IMR-90 (cell line): ENCODE results near the gene MRPL41. TPM values are rescaled to one million over a fixed set of nuclear protein-coding genes. Genes with fewer than 3 reads are reported as not detected.

Experiments used
- ATAC-seq: fragments of 200-7000 bp; cut with Tn5 transposase; 2 replicates; pipeline ENCODE4 v1.9.1; 2020; ENCODE audit warnings: low read depth, mild to moderate bottlenecking, moderate library complexity
- BruUV-seq: library from RNA; stranded (reverse); fragments of 400-500 nt; replicated peaks from 2 replicates; lab custom pipeline; 2021; lab: Mats Ljungman, UMichigan
- CTCF ChIA-PET: fragments of 300-600 bp; formaldehyde crosslinking; extraction: SDS; loops from one replicate; lab custom pipeline; 2021; ENCODE audit warnings: antibody characterized with exemption; lab: Yijun Ruan, JAX
- POLR2A ChIA-PET: fragments of 300-600 bp; sonication (Branson Sonifier 250); formaldehyde crosslinking; loops from one replicate; lab custom pipeline; 2022; ENCODE audit warnings: antibody characterized with exemption; ENCODE audit not compliant: unreplicated experiment; lab: Charles Lee
- DNase-seq: peaks from one replicate; pipeline ENCODE4 v3.0.0; 2013
- H2AFZ ChIP-seq: replicated peaks from 2 replicates; pipeline ENCODE3; 2013; ENCODE audit warnings: low read length, mild to moderate bottlenecking; ENCODE audit not compliant: poor library complexity
- H2AK5ac ChIP-seq: 2 replicates; pipeline ENCODE4 v1.6.1; 2013; ENCODE audit warnings: low read depth, low read length, inconsistent platforms
- H2AK9ac ChIP-seq: replicated peaks from 2 replicates; pipeline ENCODE3; 2013; ENCODE audit warnings: mild to moderate bottlenecking, low read depth, low read length, moderate library complexity; ENCODE audit not compliant: poor library complexity
- H2BK120ac ChIP-seq: 2 replicates; pipeline ENCODE4 v1.6.1; 2013; ENCODE audit warnings: low read depth, low read length, inconsistent platforms
- H2BK15ac ChIP-seq: 3 replicates; pipeline ENCODE4 v1.6.1; 2013; ENCODE audit warnings: low read depth, low read length, inconsistent platforms
- H2BK20ac ChIP-seq: 2 replicates; pipeline ENCODE4 v1.6.1; 2013; ENCODE audit warnings: low read depth, mild to moderate bottlenecking, inconsistent platforms, low read length, moderate library complexity
- H2BK5ac ChIP-seq: 2 replicates; pipeline ENCODE4 v1.6.1; 2013; ENCODE audit warnings: mild to moderate bottlenecking, low read depth, low read length, inconsistent platforms; ENCODE audit not compliant: poor library complexity, severe bottlenecking
- H3K14ac ChIP-seq: replicated peaks from 2 replicates; pipeline ENCODE4 v1.6.1; 2013; ENCODE audit warnings: low read depth, low read length, inconsistent platforms
- H3K18ac ChIP-seq: 2 replicates; pipeline ENCODE4 v1.6.1; 2013; ENCODE audit warnings: low read depth, low read length, control low read depth
- H3K23ac ChIP-seq: 2 replicates; pipeline ENCODE4 v1.6.1; 2013; ENCODE audit warnings: low read depth, low read length, inconsistent platforms
- H3K27ac ChIP-seq: 2 replicates; pipeline ENCODE4 v1.5.1; 2013; ENCODE audit warnings: mild to moderate bottlenecking, control low read depth, low read length; ENCODE audit not compliant: insufficient read depth
- H3K27me3 ChIP-seq: 2 replicates; pipeline ENCODE4 v1.6.1; 2013; ENCODE audit warnings: low read length; ENCODE audit not compliant: control insufficient read depth, insufficient read depth
- H3K36me3 ChIP-seq: 2 replicates; pipeline ENCODE4 v1.6.1; 2013; ENCODE audit warnings: low read length, mixed read lengths; ENCODE audit not compliant: control insufficient read depth, insufficient read depth
- H3K4ac ChIP-seq: 2 replicates; pipeline ENCODE4 v1.6.1; 2013; ENCODE audit warnings: low read depth, low read length, inconsistent platforms
- H3K4me1 ChIP-seq: 2 replicates; pipeline ENCODE4 v1.6.1; 2013; ENCODE audit warnings: low read length, mixed read lengths; ENCODE audit not compliant: control insufficient read depth, insufficient read depth
- H3K4me2 ChIP-seq: 2 replicates; pipeline ENCODE4 v1.6.1; 2013; ENCODE audit warnings: low read depth, mild to moderate bottlenecking, control low read depth, low read length, moderate library complexity
- H3K4me3 ChIP-seq: 2 replicates; pipeline ENCODE4 v1.5.1; 2013; ENCODE audit warnings: low read depth, mild to moderate bottlenecking, control low read depth, low read length, moderate library complexity; ENCODE audit not compliant: insufficient read depth
- H3K56ac ChIP-seq: 2 replicates; pipeline ENCODE4 v1.6.1; 2013; ENCODE audit warnings: low read length, inconsistent platforms; ENCODE audit not compliant: insufficient read depth; ENCODE audit errors: extremely low read depth
- H3K79me1 ChIP-seq, 2 experiments: 2 replicates each; pipeline ENCODE4 v1.6.1; 2013; ENCODE audit warnings: low read length in 2 of 2, inconsistent platforms in 1 of 2, low read depth in 1 of 2
- H3K9ac ChIP-seq: 2 replicates; pipeline ENCODE4 v1.6.1; 2013; ENCODE audit warnings: low read depth, low read length, control low read depth
- H3K9me1 ChIP-seq: 2 replicates; pipeline ENCODE4 v1.6.1; 2013; ENCODE audit warnings: low read length, inconsistent platforms; ENCODE audit not compliant: insufficient read depth
- H3K9me3 ChIP-seq: 2 replicates; pipeline ENCODE4 v1.6.1; 2013; ENCODE audit warnings: low read length; ENCODE audit not compliant: control insufficient read depth, insufficient read depth
- H4K20me1 ChIP-seq: 2 replicates; pipeline ENCODE4 v1.6.1; 2013; ENCODE audit warnings: low read length, inconsistent platforms; ENCODE audit not compliant: insufficient read depth
- H4K5ac ChIP-seq: 2 replicates; pipeline ENCODE4 v1.6.1; 2013; ENCODE audit warnings: mild to moderate bottlenecking, low read depth, low read length, control low read depth
- H4K8ac ChIP-seq, 2 experiments: 2 replicates each; pipeline ENCODE4 v1.6.1; 2013; ENCODE audit warnings: low read depth in 2 of 2, low read length in 2 of 2, control low read depth in 1 of 2, inconsistent platforms in 1 of 2
- H4K91ac ChIP-seq: 2 replicates; pipeline ENCODE4 v1.6.1; 2013; ENCODE audit warnings: low read depth, low read length, inconsistent platforms; ENCODE audit not compliant: insufficient read depth
- CHD1 ChIP-seq: IDR thresholded peaks from 2 replicates; pipeline ENCODE4 v1.6.1; 2012; ENCODE audit warnings: low read depth, low read length, improper control_type of control experiment
- MAFK ChIP-seq: IDR thresholded peaks from 2 replicates; pipeline ENCODE4 v1.6.1; 2012; ENCODE audit warnings: low read depth, low read length, improper control_type of control experiment
- RCOR1 ChIP-seq: IDR thresholded peaks from 2 replicates; pipeline ENCODE4 v1.6.1; 2012; ENCODE audit warnings: mild to moderate bottlenecking, low read length, improper control_type of control experiment; ENCODE audit not compliant: insufficient replicate concordance
- RFX5 ChIP-seq: IDR thresholded peaks from 2 replicates; pipeline ENCODE4 v1.8.0; 2012; ENCODE audit warnings: low read depth, mild to moderate bottlenecking, low read length, moderate library complexity
- WGBS, 2 experiments: methylation state at CpG; one replicate each; pipeline versions ENCODE4 v1.1.5 to v1.1.7; 2013; ENCODE audit warnings: missing lambda C conversion rate in 2 of 2; ENCODE audit not compliant: insufficient read length in 1 of 2; ENCODE audit errors: extremely low coverage in 2 of 2; 5-methylcytosine and 5-hydroxymethylcytosine counted together
- dilution Hi-C: fragments of 300-500 bp; cut with HindIII; formaldehyde crosslinking; loops from one replicate; pipeline ENCODE4 v1.14.3; 2018; ENCODE audit warnings: low sequenced_read_pairs; ENCODE audit not compliant: unreplicated experiment
- in situ Hi-C: fragments of 300-500 bp; cut with MboI; formaldehyde crosslinking; loops from 3 replicates; pipeline ENCODE4 v1.14.3; 2019; ENCODE audit warnings: low sequenced_read_pairs, inconsistent platforms, mixed read lengths
- intact Hi-C: fragments of 100-400 bp; cut with micrococcal nuclease; formaldehyde crosslinking; loops from 2 replicates; pipeline ENCODE4 v1.10.0; 2022
- polyA plus RNA-seq, 3 experiments: library from polyadenylated mRNA; depleted of rRNA; stranded (reverse); fragments of >200 nt; gene quantifications; 2 replicates each; pipeline ENCODE4 v1.2.3, GENCODE V29; 2012; ENCODE audit warnings: low replicate concordance in 1 of 3
- total RNA-seq: library from RNA; depleted of rRNA; stranded (reverse); fragments of >200 nt; gene quantifications from 2 replicates; pipeline ENCODE4 v1.2.3, GENCODE V29; 2012

Gene MRPL41
- total and polyA plus RNA-seq, 2 of the 4 experiments (the other 2 are of a cell fraction): 15.6 to 38.9 TPM

DNA sequence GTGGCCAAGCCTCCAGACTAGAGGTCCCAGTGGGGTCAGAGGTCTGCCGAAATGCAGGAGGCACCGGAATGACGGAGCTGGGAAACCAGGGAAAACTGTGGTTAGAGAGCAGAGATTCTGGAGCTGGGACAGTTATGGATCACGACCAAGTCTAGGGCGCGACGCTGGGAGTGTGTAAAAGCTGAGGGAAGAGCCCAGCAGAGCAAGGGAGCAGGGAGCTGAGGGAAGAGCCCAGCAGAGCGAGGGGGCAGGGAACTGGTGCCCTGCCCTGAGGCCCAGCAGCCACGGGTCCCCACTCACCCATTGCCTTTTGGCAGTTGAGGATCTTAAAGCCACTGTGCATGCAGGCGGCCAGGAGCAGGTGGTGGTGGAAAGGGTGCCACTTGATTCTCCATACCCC lies 12.5 kb downstream of the MRPL41 start:
- Histone ChIP-seq H3K4ac (no peak overlapping the region), H3K23ac (no peak overlapping the region), H3K9ac (no peak overlapping the region), H4K5ac (no peak overlapping the region), H3K79me1 (peaks cover 0 to 5% of the 10 kb centered on the region in 2 experiments; a peak in 1 of 4 replicates), H3K9me3 (no peaks in the 10 kb centered on the region), H3K36me3 (peaks cover 33% of the 10 kb centered on the region), H3K14ac (no peak overlapping the region), H3K9me1 (no peaks in the 10 kb centered on the region), H3K27ac (no peak overlapping the region), H3K18ac (no peak overlapping the region), H2BK15ac (no peak overlapping the region), H2AK9ac (peak overlapping the region; percentile 1), H2AFZ (no peak overlapping the region), H2BK20ac (no peak overlapping the region), H4K20me1 (0 out of 2 replicates have a peak, but pooled peaks cover 4% of the 10 kb centered on the region), H3K4me1 (no peaks in the 10 kb centered on the region), H2BK5ac (no peak overlapping the region), H3K4me3 (no peak overlapping the region), H3K56ac (no peak overlapping the region), H4K91ac (no peak overlapping the region), H3K27me3 (no peaks in the 10 kb centered on the region), H2AK5ac (no peak overlapping the region), H4K8ac (no peak overlapping the region), H2BK120ac (no peak overlapping the region), H3K4me2 (no peak overlapping the region)
- no CpG with 5 or more reads among the region's 10 CpGs for WGBS, 2 experiments
- no peak for DNase-seq
- intact Hi-C loops: no loop called here
- in situ Hi-C loops: no loop called here
- BruUV-seq: no TSS peak
- POLR2A ChIA-PET: no interaction called here
- no peak for TF ChIP-seq CHD1
- no peak for TF ChIP-seq RCOR1
- TF ChIP-seq RFX5: no peak
- TF ChIP-seq MAFK: no peak
- CTCF ChIA-PET: no interaction called here
- dilution Hi-C loops: no loop called here
- no peak for ATAC-seq
